Measurements from ENCODE around the gene CGRRF1.

CGRRF1 gene

GRCh38 chr14:54584097-54584496 is 74.4 kb downstream of the CGRRF1 start:
- no peak for TF ChIP-seq CTCF (IDR thresholded peaks at IDR 0.05; ENCODE audit: borderline replicate concordance, insufficient read depth, low read depth, low read length)
- H3K4me3 ChIP-seq (ENCODE audit: low read depth, low read length) = no peak overlapping the region

DNA sequence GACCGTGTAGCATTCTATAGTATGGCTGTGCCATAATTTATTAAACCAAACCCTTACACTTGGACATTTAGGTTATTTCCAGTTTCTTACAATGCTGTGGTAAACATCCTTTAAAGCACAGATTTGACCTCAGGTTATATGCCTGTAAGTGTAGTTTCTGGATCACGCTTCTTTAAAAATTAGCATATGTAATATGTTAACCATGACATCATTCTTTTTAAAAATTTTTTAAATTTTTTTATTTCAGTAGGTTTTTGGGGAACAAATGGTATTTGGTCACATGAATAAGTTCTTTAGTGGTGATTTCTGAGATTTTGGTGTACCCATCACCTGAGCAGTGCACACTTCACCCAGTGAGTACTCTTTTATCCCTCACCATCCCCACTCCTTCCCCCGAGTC is 75.5 kb downstream of the CGRRF1 start:
- TF ChIP-seq CTCF (IDR thresholded peaks at IDR 0.05; ENCODE audit: borderline replicate concordance, insufficient read depth, low read depth, low read length) = no peak
- H3K4me3 ChIP-seq (ENCODE audit: low read depth, low read length) = no peak overlapping the region

Measured in GM12875 (cell line).